Mucosa of descending colon (tissue), 3 donors: Measurements from ENCODE around the gene ANKRD13A. TPM values are rescaled to one million over a fixed set of nuclear protein-coding genes. Genes with fewer than 3 reads are reported as not detected.

Experiments
- ATAC-seq: fragments of 200-7000 bp; cut with Tn5 transposase; one replicate; pipeline ENCODE4 v1.9.1; 2020; ENCODE audit warnings: mild to moderate bottlenecking, moderate library complexity
- DNase-seq, 3 donors: peaks; one replicate each; pipeline ENCODE4 v3.0.0-alpha.2; 2020
- H3K36me3 ChIP-seq: fragments of 200-600 bp; one replicate; pipeline ENCODE4 v1.8.0; 2021; ENCODE audit warnings: low read depth, mild to moderate bottlenecking
- H3K4me1 ChIP-seq: fragments of 200-600 bp; one replicate; pipeline ENCODE4 v1.8.0; 2021; ENCODE audit warnings: low read depth, mild to moderate bottlenecking
- H3K4me3 ChIP-seq: fragments of 200-600 bp; one replicate; pipeline ENCODE4 v1.8.0; 2021; ENCODE audit warnings: mild to moderate bottlenecking
- H3K9me3 ChIP-seq: fragments of 200-600 bp; one replicate; pipeline ENCODE4 v1.8.0; 2021; ENCODE audit warnings: mild to moderate bottlenecking
- CTCF ChIP-seq: fragments of 200-600 bp; IDR thresholded peaks from one replicate; pipeline ENCODE4 v1.8.0; 2022; ENCODE audit warnings: antibody characterized with exemption, mild to moderate bottlenecking
- intact Hi-C, 2 donors: fragments of 100-400 bp; cut with DNase I in 1 of 2; cut with micrococcal nuclease in 1 of 2; formaldehyde crosslinking; loops; one replicate each; pipeline versions ENCODE4 v1.11.0 to v1.11.1; 2022; cut with DNase I, micrococcal nuclease
- total RNA-seq, 3 donors: library from RNA; stranded (reverse); fragmentation: NEBNext Ultra II Directional in 2 of 3; extraction: Animal tissue kit (Norgen Biotek cat#: 25700) in 2 of 3; gene quantifications; one replicate each; pipeline versions ENCODE4 v1.2.1 to v1.2.4, GENCODE V29; 2021 to 2023
- donor health status: DM: no; HTN: no; CAD: no; lungs with moderate emphysema.
- donor health status: DM: no; HTN: no; CAD: no.
- donor health status: DM: no; HTN: yes; CAD: no.

Gene ANKRD13A
- total RNA-seq, 3 donors from 2014 or later, result 56.0 to 75.2 (median 63.9) TPM

GRCh38 chr12:109952873-109953272, 46.4 kb upstream of the ANKRD13A start:
- H3K4me1 ChIP-seq, result peaks cover 14% of the 10 kb centered on the region
- ATAC-seq, result no peak

DNA sequence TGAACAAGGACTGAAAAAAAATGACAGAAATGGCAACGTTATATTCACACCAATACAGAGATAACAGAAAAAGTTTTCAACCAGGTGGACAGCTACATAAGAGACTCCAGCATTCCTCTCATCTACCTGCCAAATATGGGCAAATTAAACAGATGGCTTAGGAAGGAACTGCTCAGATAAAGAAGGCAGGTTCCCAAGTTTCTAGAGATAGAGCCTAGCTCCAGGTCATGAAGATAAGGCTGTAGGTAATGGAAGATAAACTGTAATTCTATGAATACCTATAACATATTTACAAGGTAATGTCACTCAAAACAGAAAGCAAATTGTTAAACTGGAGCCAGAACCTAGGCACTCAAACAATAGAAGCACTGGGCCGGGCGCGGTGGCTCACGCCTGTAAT, 45.6 kb upstream of the ANKRD13A start:
- ATAC-seq (peak; percentile 10), DNase-seq (no peak)
- peaks cover 3% of the 10 kb centered on the region for H3K36me3 ChIP-seq
- no peak for TF ChIP-seq CTCF
- no peaks in the 10 kb centered on the region for H3K9me3 ChIP-seq
- H3K4me3 ChIP-seq, result no peak overlapping the region
- H3K4me1 ChIP-seq, result peaks cover 11% of the 10 kb centered on the region
- intact Hi-C loops, result no loop called here

More at GRCh38 chr12:109952873-109953272, 46.4 kb upstream of the ANKRD13A start:
- DNase-seq, result no peak
- Histone ChIP-seq H3K36me3 (peaks cover 3% of the 10 kb centered on the region), H3K4me3 (no peak overlapping the region), H3K9me3 (no peaks in the 10 kb centered on the region)
- TF ChIP-seq CTCF, result no peak
- intact Hi-C loops, result no loop called here

DNA sequence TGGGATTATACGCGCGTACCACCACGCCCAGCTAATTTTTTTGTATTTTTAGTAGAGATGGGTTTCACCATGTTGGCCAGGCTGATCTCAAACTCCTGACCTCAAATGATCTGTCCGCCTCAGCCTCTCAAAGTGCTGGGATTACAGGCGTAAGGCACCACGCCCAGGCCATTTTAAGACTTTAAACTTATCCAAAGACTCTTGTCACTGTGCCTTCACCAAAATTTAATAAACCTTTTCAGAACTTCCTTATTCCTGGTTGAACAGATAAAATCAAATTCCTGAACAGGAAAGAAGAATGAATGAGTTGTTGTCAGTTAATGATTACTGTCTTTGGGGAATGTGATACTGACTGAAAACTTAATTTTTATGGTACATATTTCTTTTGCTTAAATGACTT, 40.9 kb upstream of the ANKRD13A start:
- Histone ChIP-seq H3K9me3 (no peaks in the 10 kb centered on the region), H3K4me3 (no peak overlapping the region), H3K36me3 (no peaks in the 10 kb centered on the region), H3K4me1 (peaks cover 4% of the 10 kb centered on the region)
- no peak for TF ChIP-seq CTCF
- peak; percentile 45 for ATAC-seq
- intact Hi-C loops, result no loop called here
- no peak for DNase-seq

DNA sequence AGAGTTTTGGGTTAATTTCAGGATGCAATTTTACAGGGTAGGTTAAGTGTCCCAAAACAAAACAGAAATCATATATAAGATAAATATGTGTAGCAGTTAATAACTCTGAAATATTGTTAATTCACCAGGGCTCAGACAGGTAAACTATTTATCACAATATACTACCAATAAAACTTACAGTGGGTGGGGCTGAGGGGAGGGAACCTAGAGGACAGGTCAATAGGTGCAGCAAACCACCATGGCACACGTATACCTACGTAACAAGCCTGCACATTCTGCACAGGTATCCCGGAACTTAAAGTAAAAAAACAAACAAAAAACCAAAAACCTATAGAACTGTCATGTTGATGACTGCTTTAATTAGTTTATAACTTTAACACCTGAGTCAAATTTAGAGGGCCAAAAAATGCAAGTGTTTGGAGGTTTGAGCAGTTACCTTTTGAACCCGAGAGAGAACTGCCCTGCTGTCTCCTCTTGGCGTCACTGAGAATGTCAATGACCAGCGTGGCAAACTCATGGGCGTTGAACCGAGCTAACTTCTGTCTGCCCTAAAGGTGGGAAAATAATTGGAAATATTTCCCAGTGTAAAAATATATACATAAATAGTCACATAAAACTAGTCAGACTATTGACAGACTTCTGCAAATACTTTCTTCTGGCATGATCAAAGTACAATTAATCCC, 39.7 kb upstream of the ANKRD13A start:
- H3K9me3 ChIP-seq, result no peaks in the 10 kb centered on the region
- DNase-seq (peak in 1 of 3 donors; percentile 35), ATAC-seq (peak; percentile 59)
- no peak for TF ChIP-seq CTCF
- intact Hi-C loops, result no loop called here
- H3K4me3 ChIP-seq, result no peak overlapping the region
- H3K36me3 ChIP-seq, result no peaks in the 10 kb centered on the region
- H3K4me1 ChIP-seq, result peaks cover 4% of the 10 kb centered on the region

DNA sequence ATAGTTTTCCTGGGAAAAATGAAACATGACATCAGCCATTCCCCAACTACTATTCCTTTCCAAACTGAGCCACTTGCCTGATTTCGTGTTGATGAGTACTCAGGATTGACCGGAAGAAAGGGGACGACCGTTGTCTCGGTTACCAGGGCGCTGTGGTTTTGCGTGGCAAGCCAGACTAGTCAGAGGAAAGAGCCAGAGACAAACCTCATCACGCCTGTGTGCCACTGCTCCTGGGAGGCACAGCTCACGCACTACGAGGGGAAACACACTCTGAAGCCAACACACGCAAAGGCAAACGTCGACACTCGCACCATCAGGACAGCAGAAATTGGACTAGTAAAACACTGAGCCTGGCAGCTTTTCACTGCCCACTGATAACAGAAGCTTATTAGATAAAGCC, 38.0 kb upstream of the ANKRD13A start:
- no peaks in the 10 kb centered on the region for H3K9me3 ChIP-seq
- DNase-seq (no peak), ATAC-seq (no peak)
- H3K36me3 ChIP-seq, result no peaks in the 10 kb centered on the region
- peaks cover 4% of the 10 kb centered on the region for H3K4me1 ChIP-seq
- no peak overlapping the region for H3K4me3 ChIP-seq
- no peak for TF ChIP-seq CTCF
- intact Hi-C loops, result no loop called here
